ENCODE measurements around the gene FNDC3B.

Gene FNDC3B

GRCh38 chr3:172333692-172334457 is 294.5 kb downstream of the FNDC3B start:
- no peak for DNase-seq (ENCODE audit: low read depth)
- TF ChIP-seq, protein P1, sequence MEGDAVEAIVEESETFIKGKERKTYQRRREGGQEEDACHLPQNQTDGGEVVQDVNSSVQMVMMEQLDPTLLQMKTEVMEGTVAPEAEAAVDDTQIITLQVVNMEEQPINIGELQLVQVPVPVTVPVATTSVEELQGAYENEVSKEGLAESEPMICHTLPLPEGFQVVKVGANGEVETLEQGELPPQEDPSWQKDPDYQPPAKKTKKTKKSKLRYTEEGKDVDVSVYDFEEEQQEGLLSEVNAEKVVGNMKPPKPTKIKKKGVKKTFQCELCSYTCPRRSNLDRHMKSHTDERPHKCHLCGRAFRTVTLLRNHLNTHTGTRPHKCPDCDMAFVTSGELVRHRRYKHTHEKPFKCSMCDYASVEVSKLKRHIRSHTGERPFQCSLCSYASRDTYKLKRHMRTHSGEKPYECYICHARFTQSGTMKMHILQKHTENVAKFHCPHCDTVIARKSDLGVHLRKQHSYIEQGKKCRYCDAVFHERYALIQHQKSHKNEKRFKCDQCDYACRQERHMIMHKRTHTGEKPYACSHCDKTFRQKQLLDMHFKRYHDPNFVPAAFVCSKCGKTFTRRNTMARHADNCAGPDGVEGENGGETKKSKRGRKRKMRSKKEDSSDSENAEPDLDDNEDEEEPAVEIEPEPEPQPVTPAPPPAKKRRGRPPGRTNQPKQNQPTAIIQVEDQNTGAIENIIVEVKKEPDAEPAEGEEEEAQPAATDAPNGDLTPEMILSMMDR (conservative IDR thresholded peaks at IDR 0.05; ENCODE audit: control insufficient read depth, insufficient read depth, low read depth, low read length) = peak; percentile 17
- H3K4me3 ChIP-seq (ENCODE audit: control insufficient read depth, low read depth, low read length) = no peak overlapping the region

- TF ChIP-seq, protein P1 (conservative IDR thresholded peaks at IDR 0.05; ENCODE audit: control insufficient read depth, insufficient read depth, low read depth, low read length) = no peak
- DNase-seq (ENCODE audit: low read depth) = no peak
- H3K4me3 ChIP-seq (ENCODE audit: control insufficient read depth, low read depth, low read length) = no peak overlapping the region
These were observed 295.4 kb downstream of the FNDC3B start for GRCh38 chr3:172334671-172335207.

- H3K4me3 ChIP-seq (ENCODE audit: control insufficient read depth, low read depth, low read length) = no peak overlapping the region
- no peak for DNase-seq (ENCODE audit: low read depth)
- TF ChIP-seq, protein P1 (conservative IDR thresholded peaks at IDR 0.05; ENCODE audit: control insufficient read depth, insufficient read depth, low read depth, low read length) = no peak
These were observed 300.5 kb downstream of the FNDC3B start for GRCh38 chr3:172339892-172340291.

- H3K4me3 ChIP-seq (ENCODE audit: control insufficient read depth, low read depth, low read length) = no peak overlapping the region
- TF ChIP-seq, protein P1 (conservative IDR thresholded peaks at IDR 0.05; ENCODE audit: control insufficient read depth, insufficient read depth, low read depth, low read length) = no peak
- no peak for DNase-seq (ENCODE audit: low read depth)
These were observed 301.2 kb downstream of the FNDC3B start for GRCh38 chr3:172340583-172340982.

DNA sequence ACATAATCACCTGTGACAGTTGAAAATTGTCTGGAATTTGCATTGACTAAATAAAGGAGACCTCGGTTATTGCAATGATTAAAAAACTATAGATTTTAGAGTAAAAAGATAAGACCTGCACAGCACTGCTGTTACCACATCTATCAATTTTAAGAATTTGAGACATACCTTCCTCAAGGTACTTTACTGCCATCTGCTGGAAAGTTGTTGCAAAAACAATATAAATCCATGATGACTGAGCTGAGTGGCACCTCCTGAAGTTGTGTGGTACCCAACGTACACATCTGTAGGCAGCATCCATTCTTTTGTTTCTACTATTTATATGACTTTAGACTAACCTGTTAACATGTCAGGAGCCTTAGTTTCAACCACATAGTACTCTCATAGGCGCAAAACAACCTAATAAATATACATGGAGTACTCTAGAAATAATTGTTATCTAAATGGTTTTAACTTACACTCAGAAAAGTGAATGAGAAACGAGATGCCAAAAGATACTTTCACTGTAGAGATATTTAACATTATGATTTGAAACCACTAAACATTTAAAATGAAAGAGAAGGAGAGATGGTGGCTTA is 302.2 kb downstream of the FNDC3B start:
- DNase-seq (ENCODE audit: low read depth) = peak; percentile 72
- TF ChIP-seq, protein P1 (conservative IDR thresholded peaks at IDR 0.05; ENCODE audit: control insufficient read depth, insufficient read depth, low read depth, low read length) = peak; percentile 55
- no peak overlapping the region for H3K4me3 ChIP-seq (ENCODE audit: control insufficient read depth, low read depth, low read length)

DNA sequence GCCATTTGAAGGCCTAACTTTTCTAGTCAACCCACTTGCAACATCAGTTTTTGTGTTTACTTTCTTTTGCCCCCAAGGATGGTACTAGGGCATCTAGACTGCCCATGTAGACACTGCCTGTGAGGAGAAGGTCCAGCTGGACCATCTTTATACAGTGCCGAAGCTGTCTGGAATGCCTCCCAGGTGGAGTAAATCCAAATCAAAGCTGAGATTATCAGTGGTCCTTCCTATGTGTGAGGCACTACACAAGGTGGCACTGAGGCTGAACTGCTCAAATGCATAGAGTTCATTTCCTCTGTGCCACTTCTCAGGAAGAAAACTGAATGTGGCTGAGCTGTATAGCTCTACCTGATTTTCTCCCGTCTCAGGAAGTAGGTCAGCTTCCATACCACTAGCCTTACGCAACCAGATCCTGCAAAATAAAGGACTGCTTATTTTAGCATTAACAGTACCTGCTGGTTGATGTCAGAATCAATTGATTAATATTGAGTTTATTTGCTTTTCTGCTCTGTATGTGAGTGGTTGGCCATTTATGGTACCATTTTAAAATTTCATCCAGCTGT is 302.8 kb downstream of the FNDC3B start:
- DNase-seq (ENCODE audit: low read depth) = no peak
- TF ChIP-seq, protein P1 (conservative IDR thresholded peaks at IDR 0.05; ENCODE audit: control insufficient read depth, insufficient read depth, low read depth, low read length) = no peak
- no peak overlapping the region for H3K4me3 ChIP-seq (ENCODE audit: control insufficient read depth, low read depth, low read length)

All from fibroblast of mammary gland (primary cell).